ENCODE measurements around the gene CALM1. TPM values are rescaled to one million over a fixed set of nuclear protein-coding genes. Genes with fewer than 3 reads are reported as not detected.

The CALM1 gene
- total and polyA plus RNA-seq, 2 donors (not counting 3 experiments of a cell fraction or from before 2014, with no cell fraction given) = 476 to 731 TPM

DNA sequence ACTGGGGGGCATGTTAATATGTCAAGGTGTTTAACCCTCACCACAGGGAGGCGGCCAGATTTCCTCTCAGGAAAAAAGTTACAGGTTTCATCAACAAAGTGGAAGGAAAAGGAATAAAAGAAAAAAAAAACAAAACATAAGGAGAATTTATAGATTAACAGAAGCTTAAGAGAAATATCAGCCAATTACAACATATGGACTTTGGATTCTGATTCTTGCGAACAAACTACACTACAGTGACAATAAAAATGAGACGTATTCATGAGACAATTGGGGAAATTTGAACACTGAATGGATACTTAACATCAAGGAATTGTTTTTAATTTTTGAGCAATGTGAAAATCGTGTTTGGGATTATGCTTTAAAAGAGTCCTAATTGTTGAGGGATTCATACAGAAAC is 60.4 kb downstream of the CALM1 start:
- H3K4me1 ChIP-seq (ENCODE audit: control insufficient read depth, extremely low read depth, insufficient read depth, low read length) = peaks cover 3% of the 10 kb centered on the region
- no peak overlapping the region for H3K9ac ChIP-seq (replicated peaks; ENCODE audit: extremely low read depth, insufficient read depth, low read length)
- TF ChIP-seq POLR2A (IDR thresholded peaks at IDR 0.05; ENCODE audit: low read depth, low read length) (no peak), EZH2 (IDR thresholded peaks at IDR 0.05; ENCODE audit: borderline replicate concordance, low read depth, low read length, severe bottlenecking) (no peak), POLR2AphosphoS5 (IDR thresholded peaks at IDR 0.05; ENCODE audit: insufficient read depth, low read depth, low read length) (no peak)
- no peak overlapping the region for H3K4me2 ChIP-seq (ENCODE audit: insufficient read depth, low read length)
- no peak overlapping the region for H3K4me3 ChIP-seq (replicated peaks in 1 of 3; ENCODE audit: insufficient read depth in 1 of 3, low read depth in 1 of 3, low read length in 3 of 3)
- no peaks in the 10 kb centered on the region for H3K9me3 ChIP-seq (replicated peaks; ENCODE audit: control insufficient read depth, insufficient read depth, low read length)
- no peaks in the 10 kb centered on the region for H3K36me3 ChIP-seq (ENCODE audit: control insufficient read depth in 2 of 2, extremely low read depth in 1 of 2, insufficient read depth in 2 of 2, low read length in 2 of 2)
- POLR2A ChIA-PET = interaction anchor here (0.6 kb wide), 1 partner anchor 15 kb away, joined by 3 read pairs; no protein-coding TSS in a partner anchor
- BruUV-seq (replicated peaks) = no TSS peak
- DNase-seq (ENCODE audit: low read depth, low spot score) (no peak), FAIRE-seq (no peak)
- peaks cover 0 to 7% of the 10 kb centered on the region in 2 experiments for H3K27me3 ChIP-seq (ENCODE audit: control insufficient read depth in 2 of 2, insufficient read depth in 2 of 2, low read length in 2 of 2)
- CTCF ChIA-PET = interaction anchor here (2.1 kb wide), 1 partner anchor 58 kb away, joined by 7 read pairs; no protein-coding TSS in a partner anchor
- no peak overlapping the region for H3K27ac ChIP-seq (ENCODE audit: insufficient read depth, low read depth, low read length)
- no peaks in the 10 kb centered on the region for H3K79me2 ChIP-seq (ENCODE audit: control insufficient read depth, insufficient read depth, low read length)
- no peaks in the 10 kb centered on the region for H4K20me1 ChIP-seq (replicated peaks; ENCODE audit: control insufficient read depth, extremely low read depth, insufficient read depth, low read length)
- H3K9me1 ChIP-seq (replicated peaks; ENCODE audit: control insufficient read depth, extremely low read depth, insufficient read depth, low read length) = no peaks in the 10 kb centered on the region
- H2AFZ ChIP-seq (ENCODE audit: low read depth, low read length) = no peak overlapping the region
- intact Hi-C loops (cut with micrococcal nuclease) (no loop called here), dilution Hi-C loops (cut with MboI; ENCODE audit: extremely low pct_ligation_motif_present, low sequenced_read_pairs) (no loop called here)

Other genes with a start within 250 kb of the CALM1 start
- gene PSMC1, start 140.5 kb upstream of the CALM1 start, total RNA-seq = 129 and 132 TPM in 2 replicates
- 51.0 and 77.4 TPM in 2 replicates for gene PSMC1, start 140.5 kb upstream of the CALM1 start, polyA plus RNA-seq
- 22.1 and 22.5 TPM in 2 replicates for gene NRDE2, start 65.1 kb upstream of the CALM1 start, total RNA-seq
- gene NRDE2, start 65.1 kb upstream of the CALM1 start, polyA plus RNA-seq = 7.1 and 8.5 TPM in 2 replicates